Activated CD8-positive, alpha-beta T cell treated with anti-CD3 and anti-CD28 coated beads for 36 hours (primary cell): ENCODE measurements around the gene CS. TPM values are rescaled to one million over a fixed set of nuclear protein-coding genes. Genes with fewer than 3 reads are reported as not detected.

ENCODE experiments used
- ATAC-seq: fragments of 200-7000 bp; cut with Tn5 transposase; one replicate; pipeline ENCODE4 v1.10.0; 2021; ENCODE audit warnings: mild to moderate bottlenecking, moderate library complexity
- CTCF ChIA-PET: fragments of 350-600 bp; sonication (Branson Sonifier 250); formaldehyde crosslinking; loops from one replicate; lab custom pipeline; 2021; ENCODE audit warnings: antibody characterized with exemption; lab: Charles Lee
- POLR2A ChIA-PET: fragments of 350-600 bp; sonication (Branson Sonifier 250); formaldehyde crosslinking; loops from one replicate; lab custom pipeline; 2021; ENCODE audit warnings: antibody characterized with exemption; lab: Charles Lee
- DNase-seq: peaks from one replicate; pipeline ENCODE4 v3.0.0-alpha.2; 2020
- H3K27ac Mint-ChIP-seq: one replicate; pipeline ENCODE4 v1.8.0; 2021; ENCODE audit warnings: mild to moderate bottlenecking, mixed read lengths
- H3K27me3 Mint-ChIP-seq: one replicate; pipeline ENCODE4 v1.8.0; 2021; ENCODE audit warnings: mixed read lengths
- H3K36me3 Mint-ChIP-seq: one replicate; pipeline ENCODE4 v1.8.0; 2021; ENCODE audit warnings: low read depth, mixed read lengths
- H3K4me1 Mint-ChIP-seq: one replicate; pipeline ENCODE4 v1.8.0; 2021; ENCODE audit warnings: low read depth, mixed read lengths
- H3K4me3 Mint-ChIP-seq: one replicate; pipeline ENCODE4 v1.8.0; 2021; ENCODE audit warnings: mild to moderate bottlenecking, moderate library complexity, mixed read lengths
- H3K9me3 Mint-ChIP-seq: one replicate; pipeline ENCODE4 v1.8.0; 2021; ENCODE audit warnings: mixed read lengths
- intact Hi-C: fragments of 100-400 bp; cut with micrococcal nuclease; formaldehyde crosslinking; loops from one replicate; pipeline ENCODE4 v1.10.0; 2022
- total RNA-seq, 2 experiments: library from RNA; stranded (reverse); gene quantifications; one replicate each; pipeline ENCODE4 v1.2.3, GENCODE V29; 2021
- TF ChIP-seq, protein P1 (sequence below): fragments of 200-600 bp; IDR thresholded peaks from one replicate; pipeline ENCODE4 v1.8.0; 2022; ENCODE audit warnings: antibody characterized with exemption, mild to moderate bottlenecking

Gene CS
- total RNA-seq, 2 experiments from 2014 or later, result 292 to 297 TPM

GRCh38 chr12:56236985-56237384, 63.1 kb downstream of the CS start:
- intact Hi-C loops, result no loop called here
- H3K36me3 Mint-ChIP-seq, result peaks cover 2% of the 10 kb centered on the region
- no peak overlapping the region for H3K4me3 Mint-ChIP-seq
- no peaks in the 10 kb centered on the region for H3K4me1 Mint-ChIP-seq
- ATAC-seq (no peak), DNase-seq (no peak)
- ChIA-PET POLR2A (interaction anchor here (0.6 to 1.6 kb wide), 4 partner anchors 15 to 65 kb away, joined by 3 to 5 read pairs (median 3); partner anchors contain the start of gene RNF41), CTCF (no interaction called here)
- TF ChIP-seq, protein P1, sequence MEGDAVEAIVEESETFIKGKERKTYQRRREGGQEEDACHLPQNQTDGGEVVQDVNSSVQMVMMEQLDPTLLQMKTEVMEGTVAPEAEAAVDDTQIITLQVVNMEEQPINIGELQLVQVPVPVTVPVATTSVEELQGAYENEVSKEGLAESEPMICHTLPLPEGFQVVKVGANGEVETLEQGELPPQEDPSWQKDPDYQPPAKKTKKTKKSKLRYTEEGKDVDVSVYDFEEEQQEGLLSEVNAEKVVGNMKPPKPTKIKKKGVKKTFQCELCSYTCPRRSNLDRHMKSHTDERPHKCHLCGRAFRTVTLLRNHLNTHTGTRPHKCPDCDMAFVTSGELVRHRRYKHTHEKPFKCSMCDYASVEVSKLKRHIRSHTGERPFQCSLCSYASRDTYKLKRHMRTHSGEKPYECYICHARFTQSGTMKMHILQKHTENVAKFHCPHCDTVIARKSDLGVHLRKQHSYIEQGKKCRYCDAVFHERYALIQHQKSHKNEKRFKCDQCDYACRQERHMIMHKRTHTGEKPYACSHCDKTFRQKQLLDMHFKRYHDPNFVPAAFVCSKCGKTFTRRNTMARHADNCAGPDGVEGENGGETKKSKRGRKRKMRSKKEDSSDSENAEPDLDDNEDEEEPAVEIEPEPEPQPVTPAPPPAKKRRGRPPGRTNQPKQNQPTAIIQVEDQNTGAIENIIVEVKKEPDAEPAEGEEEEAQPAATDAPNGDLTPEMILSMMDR, result no peak
- H3K27me3 Mint-ChIP-seq, result no peaks in the 10 kb centered on the region
- no peaks in the 10 kb centered on the region for H3K9me3 Mint-ChIP-seq
- no peak overlapping the region for H3K27ac Mint-ChIP-seq

- intact Hi-C loops, result no loop called here
- CTCF ChIA-PET, result no interaction called here
- Mint-ChIP-seq H3K4me1 (no peaks in the 10 kb centered on the region), H3K4me3 (no peak overlapping the region), H3K9me3 (no peaks in the 10 kb centered on the region), H3K27ac (no peak overlapping the region), H3K27me3 (no peaks in the 10 kb centered on the region), H3K36me3 (no peaks in the 10 kb centered on the region)
- TF ChIP-seq, protein P1, result no peak
- ATAC-seq (no peak), DNase-seq (no peak)
- POLR2A ChIA-PET, result interaction anchor here (0.7 to 1.6 kb wide), 2 partner anchors 14 to 34 kb away, joined by 3 to 5 read pairs; partner anchors contain the start of gene RNF41
Observed at GRCh38 chr12:56236091-56236490, 64.0 kb downstream of the CS start.

DNA sequence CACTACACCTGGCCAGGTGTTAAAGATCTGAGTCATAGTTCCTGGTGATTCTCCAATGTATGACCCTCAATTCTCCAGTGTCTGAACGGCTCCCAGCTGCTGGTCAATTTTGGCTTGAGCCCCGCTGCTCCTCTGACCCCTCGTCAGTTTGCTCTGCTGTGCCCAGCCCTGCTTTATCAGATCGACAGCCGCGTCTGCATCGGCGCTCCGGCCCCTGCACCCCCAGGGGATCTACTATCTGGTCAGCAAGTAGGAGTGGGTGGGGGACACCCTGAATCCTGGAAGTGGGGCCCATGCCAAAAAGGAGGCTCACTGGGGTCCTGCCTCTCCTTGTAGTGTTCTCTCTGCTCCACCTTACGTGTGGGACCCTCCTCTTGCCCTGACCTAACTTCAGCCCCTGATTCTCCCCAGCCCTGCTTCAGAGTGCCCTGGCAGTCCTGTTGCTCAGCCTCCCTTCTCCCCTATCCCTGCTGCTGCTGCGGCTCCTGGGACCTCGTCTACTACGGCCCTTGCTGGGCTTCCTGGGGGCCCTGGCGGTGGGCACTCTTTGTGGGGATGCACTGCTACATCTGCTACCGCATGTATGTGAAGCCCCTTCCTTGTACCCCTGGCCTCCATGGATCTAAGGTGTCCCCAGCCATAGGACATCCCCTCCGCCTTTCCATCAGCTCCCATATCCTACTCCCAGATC, 65.2 kb downstream of the CS start:
- Mint-ChIP-seq H3K4me1 (no peaks in the 10 kb centered on the region), H3K9me3 (no peaks in the 10 kb centered on the region), H3K36me3 (no peaks in the 10 kb centered on the region), H3K27me3 (no peaks in the 10 kb centered on the region), H3K27ac (no peak overlapping the region), H3K4me3 (no peak overlapping the region)
- TF ChIP-seq, protein P1, result no peak
- ATAC-seq (no peak), DNase-seq (no peak)
- CTCF ChIA-PET, result interaction anchor here (1.0 to 2.0 kb wide), 5 partner anchors 13 to 43 kb away, joined by 3 to 6 read pairs (median 4); partner anchors contain the start of genes ANKRD52 and RNF41
- intact Hi-C loops, result no loop called here
- POLR2A ChIA-PET, result no interaction called here

GRCh38 chr12:56231184-56231582, 68.9 kb downstream of the CS start:
- peaks cover 2% of the 10 kb centered on the region for H3K4me1 Mint-ChIP-seq

More at GRCh38 chr12:56231184-56231582, 68.9 kb downstream of the CS start:
- ATAC-seq, result no peak
- H3K4me3 Mint-ChIP-seq, result no peak overlapping the region
- H3K9me3 Mint-ChIP-seq, result no peaks in the 10 kb centered on the region
- ChIA-PET CTCF (interaction anchor here (1.1 to 1.2 kb wide), 2 partner anchors 27 to 42 kb away, joined by 3 to 5 read pairs; partner anchors contain the start of genes ANKRD52 and SMARCC2), POLR2A (interaction anchor here (1.1 kb wide), 1 partner anchor 9 kb away, joined by 4 read pairs; no protein-coding TSS in a partner anchor)
- H3K36me3 Mint-ChIP-seq, result peaks cover 8% of the 10 kb centered on the region
- TF ChIP-seq, protein P1, result no peak
- DNase-seq, result no peak
- intact Hi-C loops, result no loop called here
- H3K27me3 Mint-ChIP-seq, result no peaks in the 10 kb centered on the region
- no peak overlapping the region for H3K27ac Mint-ChIP-seq
